ENCODE data around the gene RILPL2. TPM values are rescaled to one million over a fixed set of nuclear protein-coding genes. Genes with fewer than 3 reads are reported as not detected.

Gene RILPL2
- total RNA-seq, 1 experiment from 2014 or later, result 1.1 TPM

- TF ChIP-seq, protein P1, sequence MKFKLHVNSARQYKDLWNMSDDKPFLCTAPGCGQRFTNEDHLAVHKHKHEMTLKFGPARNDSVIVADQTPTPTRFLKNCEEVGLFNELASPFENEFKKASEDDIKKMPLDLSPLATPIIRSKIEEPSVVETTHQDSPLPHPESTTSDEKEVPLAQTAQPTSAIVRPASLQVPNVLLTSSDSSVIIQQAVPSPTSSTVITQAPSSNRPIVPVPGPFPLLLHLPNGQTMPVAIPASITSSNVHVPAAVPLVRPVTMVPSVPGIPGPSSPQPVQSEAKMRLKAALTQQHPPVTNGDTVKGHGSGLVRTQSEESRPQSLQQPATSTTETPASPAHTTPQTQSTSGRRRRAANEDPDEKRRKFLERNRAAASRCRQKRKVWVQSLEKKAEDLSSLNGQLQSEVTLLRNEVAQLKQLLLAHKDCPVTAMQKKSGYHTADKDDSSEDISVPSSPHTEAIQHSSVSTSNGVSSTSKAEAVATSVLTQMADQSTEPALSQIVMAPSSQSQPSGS (CRISPR knock-in tag; IDR thresholded peaks at IDR 0.05; ENCODE audit: borderline replicate concordance, low read depth), result no peak
- TF ChIP-seq SMAD4 (CRISPR knock-in tag; IDR thresholded peaks at IDR 0.05), result no peak
- TF ChIP-seq SOX15 (CRISPR knock-in tag; IDR thresholded peaks at IDR 0.05), result no peak
- TF ChIP-seq JUN (CRISPR knock-in tag; IDR thresholded peaks at IDR 0.05), result no peak
- TF ChIP-seq PRRX2 (CRISPR knock-in tag; IDR thresholded peaks at IDR 0.05), result no peak
- TF ChIP-seq SP1 (CRISPR knock-in tag; conservative IDR thresholded peaks at IDR 0.05), result no peak
- no peak for TF ChIP-seq FOXP4 (CRISPR knock-in tag; IDR thresholded peaks at IDR 0.05)
- TF ChIP-seq, protein P2, sequence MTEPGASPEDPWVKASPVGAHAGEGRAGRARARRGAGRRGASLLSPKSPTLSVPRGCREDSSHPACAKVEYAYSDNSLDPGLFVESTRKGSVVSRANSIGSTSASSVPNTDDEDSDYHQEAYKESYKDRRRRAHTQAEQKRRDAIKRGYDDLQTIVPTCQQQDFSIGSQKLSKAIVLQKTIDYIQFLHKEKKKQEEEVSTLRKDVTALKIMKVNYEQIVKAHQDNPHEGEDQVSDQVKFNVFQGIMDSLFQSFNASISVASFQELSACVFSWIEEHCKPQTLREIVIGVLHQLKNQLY (CRISPR knock-in tag; IDR thresholded peaks at IDR 0.05), result no peak
- TF ChIP-seq, protein P3, sequence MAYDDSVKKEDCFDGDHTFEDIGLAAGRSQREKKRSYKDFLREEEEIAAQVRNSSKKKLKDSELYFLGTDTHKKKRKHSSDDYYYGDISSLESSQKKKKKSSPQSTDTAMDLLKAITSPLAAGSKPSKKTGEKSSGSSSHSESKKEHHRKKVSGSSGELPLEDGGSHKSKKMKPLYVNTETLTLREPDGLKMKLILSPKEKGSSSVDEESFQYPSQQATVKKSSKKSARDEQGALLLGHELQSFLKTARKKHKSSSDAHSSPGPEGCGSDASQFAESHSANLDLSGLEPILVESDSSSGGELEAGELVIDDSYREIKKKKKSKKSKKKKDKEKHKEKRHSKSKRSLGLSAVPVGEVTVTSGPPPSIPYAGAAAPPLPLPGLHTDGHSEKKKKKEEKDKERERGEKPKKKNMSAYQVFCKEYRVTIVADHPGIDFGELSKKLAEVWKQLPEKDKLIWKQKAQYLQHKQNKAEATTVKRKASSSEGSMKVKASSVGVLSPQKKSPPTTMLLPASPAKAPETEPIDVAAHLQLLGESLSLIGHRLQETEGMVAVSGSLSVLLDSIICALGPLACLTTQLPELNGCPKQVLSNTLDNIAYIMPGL (CRISPR knock-in tag; IDR thresholded peaks at IDR 0.05), result no peak
- no peak for TF ChIP-seq PRDM15 (CRISPR knock-in tag; IDR thresholded peaks at IDR 0.05)
These were observed 9.8 kb upstream of the RILPL2 start (continued) for GRCh38 chr12:123446333-123446713.

DNA sequence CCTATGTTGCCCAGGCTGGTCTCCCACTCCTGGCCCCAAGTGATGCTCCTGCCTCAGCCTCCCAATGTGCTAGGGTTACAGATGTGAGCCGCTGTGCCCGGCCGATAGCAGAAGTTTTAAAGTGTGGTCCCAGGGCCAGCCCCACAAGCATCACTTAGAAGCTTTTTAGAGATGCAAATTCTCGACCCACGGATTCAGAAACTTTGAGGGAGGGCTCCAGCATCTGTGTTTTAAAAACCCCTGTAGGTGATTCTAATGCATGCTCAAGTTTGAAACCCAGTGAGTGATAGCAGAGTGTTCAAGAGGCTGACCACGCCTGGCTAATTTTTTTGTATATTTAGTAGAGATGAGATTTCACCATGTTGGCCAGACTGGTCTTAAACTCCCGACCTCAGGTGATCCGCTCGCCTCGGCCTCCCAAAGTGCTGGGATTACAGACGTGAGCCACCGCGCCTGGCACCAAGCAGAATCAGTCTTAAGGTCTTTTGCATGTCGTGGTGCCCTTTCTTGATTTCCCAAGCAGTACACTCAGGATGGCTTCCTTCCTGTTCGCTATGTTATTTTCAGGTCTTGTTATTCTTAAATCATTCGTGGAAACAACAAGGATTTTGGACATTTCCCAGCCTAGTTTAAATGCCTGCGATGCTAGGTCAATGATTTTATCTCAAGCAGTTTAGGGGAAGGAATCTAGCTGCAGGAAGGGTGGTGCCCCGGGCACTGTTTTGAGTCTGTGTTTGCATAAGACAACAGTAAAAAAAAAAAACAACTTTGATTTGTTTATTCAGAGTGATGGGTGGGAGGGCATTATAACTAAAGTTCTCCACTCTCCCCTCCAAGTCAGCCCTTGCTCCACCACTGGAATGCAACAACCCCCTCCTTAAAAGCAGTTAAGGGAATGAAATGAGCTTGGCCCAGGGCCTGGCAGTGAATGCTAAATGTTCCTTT, 9.2 kb upstream of the RILPL2 start:
- ChIA-PET POLR2A (no interaction called here), CTCF (interaction anchor here (0.6 to 1.2 kb wide), 2 partner anchors 9 to 79 kb away, joined by 3 read pairs; partner anchors contain the start of gene RILPL2)
- ATAC-seq (peak; percentile 30; the same call in 1 of the 2 replicates), DNase-seq (ENCODE audit: low spot score) (no peak)
- Mint-ChIP-seq H3K27ac (no peak overlapping the region), H3K4me1 (peaks cover 3% of the 10 kb centered on the region), H3K9me3 (no peaks in the 10 kb centered on the region), H3K27me3 (ENCODE audit: low read depth) (no peaks in the 10 kb centered on the region), H3K4me3 (no peak overlapping the region), H3K36me3 (no peaks in the 10 kb centered on the region)
- no peak for TF ChIP-seq ZNF671 (CRISPR knock-in tag; IDR thresholded peaks at IDR 0.05)
